CD4-positive, alpha-beta T cell treated with Interleukin-15 for 4 hours (primary cell): Measurements from ENCODE around the gene CDSN.

Experiments used
- DNase-seq: peaks from one replicate; pipeline ENCODE4 v3.0.0-alpha.2; 2020; ENCODE audit warnings: low spot score

The CDSN gene

DNA sequence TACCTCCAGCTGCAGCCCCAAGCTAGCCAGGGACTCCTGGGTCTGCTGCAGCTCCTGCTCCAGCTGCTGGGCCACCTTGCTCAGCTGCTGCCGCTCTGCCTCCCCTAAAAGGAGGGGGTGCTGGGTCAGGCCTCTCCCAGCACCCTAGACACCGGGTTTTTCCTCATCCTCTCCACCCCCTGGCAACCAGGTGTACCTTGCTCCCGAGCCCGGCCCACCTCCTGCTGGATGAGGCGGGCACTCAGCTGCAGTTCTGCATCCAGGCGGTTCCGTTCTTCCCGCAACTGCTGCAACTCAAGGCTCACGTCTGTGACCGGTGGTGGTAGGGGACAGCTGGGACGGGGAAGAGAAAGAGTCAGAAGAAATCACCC lies 24.7 kb upstream of the CDSN start:
- DNase-seq: no peak

DNA sequence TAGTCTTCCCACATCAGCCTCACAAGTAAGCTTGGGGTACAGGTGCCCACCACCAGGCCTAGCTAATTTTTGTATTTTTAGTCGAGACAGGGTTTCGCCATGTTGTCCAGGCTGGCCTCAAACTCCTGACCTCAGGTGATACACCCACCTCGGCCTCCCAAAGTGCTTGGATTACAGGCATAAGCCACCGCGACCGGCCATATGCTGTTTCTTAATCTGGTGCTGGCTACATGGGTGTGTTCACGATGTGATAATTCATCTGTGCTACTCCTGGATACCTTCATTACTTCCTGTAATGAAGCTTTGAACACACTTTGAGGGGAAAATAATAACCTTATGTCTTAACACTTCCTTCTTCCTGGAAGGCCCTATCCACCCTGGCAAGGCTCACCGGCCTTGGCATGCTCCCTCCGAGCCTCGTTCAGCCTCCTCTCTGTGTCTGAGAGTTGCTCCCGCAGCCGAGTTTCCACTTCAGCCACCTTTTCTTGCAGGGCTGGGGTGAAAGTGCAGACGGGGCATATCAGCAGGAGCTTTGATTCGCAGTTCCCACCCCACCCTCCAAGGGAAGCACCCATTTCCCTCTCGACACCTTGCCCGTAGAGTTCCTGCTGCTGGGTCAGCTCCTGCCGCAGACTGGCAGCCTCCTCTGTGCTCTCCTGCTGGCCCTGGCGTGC lies 24.2 kb upstream of the CDSN start:
- DNase-seq: no peak

DNA sequence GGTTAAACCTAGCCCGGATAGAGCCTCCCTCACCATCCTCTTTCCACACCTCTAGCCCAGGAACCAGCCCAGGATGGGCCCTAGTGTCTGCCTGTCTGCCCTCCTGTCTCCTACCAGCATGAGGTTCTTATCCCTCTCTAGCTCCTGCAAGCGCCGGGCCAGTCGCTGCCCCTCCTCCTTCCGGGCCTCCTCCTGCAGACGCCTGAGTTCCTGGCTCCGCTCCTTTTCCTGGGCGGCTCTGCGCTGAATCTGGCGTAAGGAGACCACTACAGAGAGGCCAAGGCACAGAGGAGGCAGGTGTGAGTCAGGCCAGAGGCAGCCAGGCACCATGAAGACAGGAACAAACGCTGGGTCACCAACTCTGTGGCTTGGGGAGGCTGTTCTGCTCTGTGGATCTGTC lies 22.9 kb upstream of the CDSN start:
- no peak for DNase-seq

DNA sequence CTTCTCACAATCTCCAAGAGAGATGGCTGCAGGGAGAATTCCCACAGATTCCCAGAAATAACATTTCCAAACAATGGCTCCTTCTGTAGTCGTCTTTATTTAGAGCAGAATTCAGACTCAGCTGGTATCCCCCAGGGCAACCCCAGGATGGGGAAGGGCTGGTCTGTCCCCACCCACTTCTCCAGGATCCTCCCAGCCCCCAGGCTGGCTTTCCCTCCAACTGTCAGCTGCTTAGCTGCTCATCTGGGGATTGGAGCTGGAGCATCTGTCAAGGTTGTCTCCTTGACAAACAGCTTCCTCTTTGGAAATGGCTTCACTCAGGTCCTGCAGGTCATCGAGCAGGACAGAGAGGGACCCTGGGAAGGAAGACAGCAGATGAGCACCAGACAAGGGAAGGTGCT lies 22.1 kb upstream of the CDSN start:
- no peak for DNase-seq

DNA sequence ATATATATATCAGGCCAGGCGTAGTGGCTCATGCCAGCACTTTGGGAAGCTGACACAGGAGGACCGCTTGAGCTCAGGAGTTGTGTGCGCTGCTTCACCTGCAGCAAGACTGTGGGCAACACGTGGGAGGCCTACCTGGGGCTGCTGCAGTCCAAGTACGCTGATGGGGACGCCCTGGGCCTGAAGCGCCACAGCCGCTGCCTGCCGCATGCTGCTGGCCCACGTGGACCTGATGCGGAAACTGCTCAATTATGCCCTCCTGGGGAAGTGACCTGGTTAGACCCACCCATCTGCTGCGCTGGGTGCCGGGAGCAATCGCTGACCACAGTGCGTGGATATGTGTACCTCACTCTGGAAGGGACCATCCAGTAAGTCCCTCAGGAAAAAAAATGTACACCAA lies 20.4 kb upstream of the CDSN start:
- DNase-seq: no peak

DNA sequence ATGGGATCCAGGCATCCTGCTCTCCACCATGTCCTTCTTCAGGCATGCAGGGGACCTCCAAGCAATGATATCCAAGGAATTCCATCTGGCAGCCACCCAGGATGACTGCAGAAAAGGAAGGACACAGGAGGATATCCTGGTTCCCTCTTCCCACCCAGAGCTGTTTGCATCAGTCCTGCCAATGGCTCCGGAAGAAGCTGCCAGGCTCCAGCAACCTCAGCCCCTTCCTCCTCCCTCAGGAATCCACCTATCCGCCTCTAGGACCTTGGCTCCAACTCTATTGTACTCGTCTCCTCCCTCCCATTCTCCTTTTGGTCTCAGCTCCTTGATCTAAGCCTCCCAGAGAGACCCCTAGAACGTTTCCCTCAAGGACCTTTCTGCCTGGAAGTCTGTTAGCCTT lies 19.4 kb upstream of the CDSN start:
- no peak for DNase-seq

DNA sequence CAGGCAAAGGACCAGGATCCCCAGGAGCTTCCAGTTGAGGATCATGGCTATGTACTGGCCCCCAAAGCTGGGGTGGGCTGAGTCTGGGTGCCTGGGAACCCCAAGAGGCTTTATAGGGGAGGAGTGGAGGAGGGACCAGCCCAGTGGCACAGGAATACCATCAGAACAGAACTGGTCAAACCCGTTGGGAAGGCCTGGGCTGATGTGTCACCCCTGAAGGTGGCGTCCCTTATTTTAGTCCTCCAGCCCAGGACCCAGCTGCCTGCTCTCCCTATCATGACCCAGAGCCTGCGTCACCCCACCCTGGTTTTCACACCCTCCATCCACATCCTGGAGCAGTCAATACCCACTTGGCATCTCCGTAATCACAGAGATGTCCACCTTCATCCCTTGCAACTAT lies 18.7 kb upstream of the CDSN start, which contains the start of gene PSORS1C2:
Gene PSORS1C2 (minus strand): TSS at position 85 of the 400 bp plus-strand sequence. CDS start 40 bp downstream, at position 45.
- DNase-seq: no peak

DNA sequence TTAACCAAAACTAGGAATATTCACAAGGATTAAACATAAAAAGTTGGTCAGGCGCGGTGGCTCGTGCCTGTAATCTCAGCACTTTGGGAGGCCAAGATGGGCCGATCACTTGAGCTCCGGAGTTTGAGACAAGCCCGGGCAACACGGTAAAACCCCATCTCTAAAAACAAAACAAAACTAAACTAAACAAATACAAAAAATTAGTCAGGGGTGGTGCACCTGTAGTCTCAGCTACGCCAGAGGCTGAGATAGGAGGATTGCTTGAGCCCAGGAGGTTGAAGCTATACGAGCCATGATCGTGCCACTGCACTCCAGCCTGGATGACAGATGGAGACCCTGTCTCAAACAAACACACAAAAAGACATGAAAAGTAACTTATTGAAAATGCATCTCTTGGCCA lies 15.5 kb upstream of the CDSN start:
- no peak for DNase-seq

DNA sequence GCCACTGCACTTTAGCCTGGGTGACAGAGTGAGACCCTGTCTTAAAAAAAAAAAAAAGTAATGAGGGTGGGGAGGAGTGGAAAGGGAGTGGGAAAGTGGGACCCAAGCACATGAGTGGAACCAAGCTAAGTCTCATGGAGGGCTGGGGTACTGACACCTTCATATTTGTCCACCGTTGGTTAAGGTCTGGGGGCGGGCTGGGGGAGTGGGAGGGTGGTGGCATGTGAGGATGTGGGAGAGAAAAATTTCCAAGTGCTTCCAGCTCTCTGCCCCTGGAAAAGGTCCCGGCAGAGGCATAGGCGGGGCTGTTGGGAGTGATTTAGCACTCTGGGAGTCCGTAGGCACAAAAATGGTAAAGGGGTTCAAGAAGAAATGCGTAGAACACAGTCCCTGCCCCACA lies 12.6 kb upstream of the CDSN start:
- DNase-seq: no peak

DNA sequence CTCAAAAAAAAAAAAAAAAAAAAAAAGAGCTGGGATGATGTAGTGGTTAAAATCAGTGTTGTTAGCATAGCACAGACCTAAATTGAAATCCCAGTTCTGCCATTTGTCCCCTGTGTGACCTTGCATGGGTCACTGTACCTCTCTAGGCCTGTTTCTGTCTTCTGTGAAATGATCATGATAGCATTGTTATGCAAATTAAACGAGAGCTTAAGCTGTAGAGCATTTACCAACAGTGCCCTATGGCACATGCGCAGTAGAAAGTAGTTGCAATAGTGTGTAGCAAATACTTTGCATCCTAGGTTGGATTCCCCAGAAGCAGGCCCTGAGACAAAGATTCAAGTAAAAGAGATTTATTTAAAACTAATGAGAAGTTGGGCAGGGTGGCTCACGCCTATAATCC lies 11.3 kb upstream of the CDSN start:
- no peak for DNase-seq

DNA sequence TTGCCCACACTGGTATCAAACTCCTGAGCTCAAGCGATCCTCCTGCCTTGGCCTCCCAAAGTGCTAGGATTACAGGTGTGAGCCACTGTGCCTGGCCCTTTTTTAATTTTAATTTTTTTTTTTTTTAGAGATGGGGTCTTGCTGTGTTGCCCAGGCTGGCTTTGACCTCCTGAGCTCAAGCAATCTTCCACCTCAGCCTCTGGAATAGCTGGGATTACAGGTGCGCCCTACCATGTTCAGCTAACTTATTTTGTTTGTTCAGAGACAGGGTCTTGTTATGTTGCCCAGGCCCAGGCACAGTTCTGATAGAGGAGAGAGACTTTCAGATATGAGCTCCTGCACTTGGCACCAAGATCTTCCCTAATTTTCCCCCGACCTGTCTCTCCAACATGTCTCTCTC lies 10.5 kb upstream of the CDSN start:
- no peak for DNase-seq

DNA sequence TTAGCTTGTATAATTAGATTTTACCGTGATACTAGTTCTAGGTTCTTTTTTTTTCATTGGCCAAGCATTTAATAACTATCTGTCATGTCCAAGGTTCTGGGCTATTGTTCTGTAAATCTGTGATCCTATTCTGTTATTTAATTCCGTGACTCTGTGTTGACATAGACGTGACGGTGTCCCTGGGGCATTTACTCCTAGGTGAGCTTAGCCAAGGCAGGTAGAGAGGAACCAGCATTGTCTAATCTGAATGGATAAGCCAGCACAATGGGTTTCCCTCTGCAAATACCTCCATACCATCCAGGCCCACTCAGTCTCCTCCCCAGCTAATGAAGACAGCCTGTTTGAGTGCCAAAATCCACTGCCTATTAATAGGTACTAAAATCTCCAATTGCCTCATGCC lies 8.9 kb upstream of the CDSN start:
- no peak for DNase-seq

DNA sequence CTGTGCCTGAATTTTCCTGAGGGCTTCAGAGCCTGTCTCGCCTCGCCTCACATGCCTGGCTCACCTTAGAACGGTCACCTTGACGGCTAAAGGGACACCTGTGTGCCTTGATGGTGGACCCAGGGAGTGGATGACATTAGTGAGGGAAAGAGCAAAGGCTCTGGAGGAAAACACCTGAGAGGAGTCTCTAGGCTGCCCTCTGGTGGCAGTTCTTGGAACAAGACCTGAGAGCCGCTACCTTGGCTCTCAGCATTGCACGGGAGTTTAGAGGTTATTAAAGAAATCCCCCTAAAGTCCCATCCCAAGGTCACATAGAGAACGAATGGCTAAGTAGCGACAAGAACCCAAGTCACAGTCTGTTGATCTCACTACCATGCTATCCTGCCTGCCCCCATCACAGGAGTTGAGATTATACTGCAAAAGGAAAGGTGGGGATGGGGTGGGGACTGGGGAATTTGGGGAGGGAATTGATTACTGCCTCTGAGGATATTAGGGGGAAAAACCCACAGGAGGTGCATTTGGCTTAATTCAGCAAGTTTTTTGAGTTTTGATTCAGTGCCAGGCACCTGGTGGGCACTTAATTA lies 7.9 kb upstream of the CDSN start:
- DNase-seq: peak; percentile 75

DNA sequence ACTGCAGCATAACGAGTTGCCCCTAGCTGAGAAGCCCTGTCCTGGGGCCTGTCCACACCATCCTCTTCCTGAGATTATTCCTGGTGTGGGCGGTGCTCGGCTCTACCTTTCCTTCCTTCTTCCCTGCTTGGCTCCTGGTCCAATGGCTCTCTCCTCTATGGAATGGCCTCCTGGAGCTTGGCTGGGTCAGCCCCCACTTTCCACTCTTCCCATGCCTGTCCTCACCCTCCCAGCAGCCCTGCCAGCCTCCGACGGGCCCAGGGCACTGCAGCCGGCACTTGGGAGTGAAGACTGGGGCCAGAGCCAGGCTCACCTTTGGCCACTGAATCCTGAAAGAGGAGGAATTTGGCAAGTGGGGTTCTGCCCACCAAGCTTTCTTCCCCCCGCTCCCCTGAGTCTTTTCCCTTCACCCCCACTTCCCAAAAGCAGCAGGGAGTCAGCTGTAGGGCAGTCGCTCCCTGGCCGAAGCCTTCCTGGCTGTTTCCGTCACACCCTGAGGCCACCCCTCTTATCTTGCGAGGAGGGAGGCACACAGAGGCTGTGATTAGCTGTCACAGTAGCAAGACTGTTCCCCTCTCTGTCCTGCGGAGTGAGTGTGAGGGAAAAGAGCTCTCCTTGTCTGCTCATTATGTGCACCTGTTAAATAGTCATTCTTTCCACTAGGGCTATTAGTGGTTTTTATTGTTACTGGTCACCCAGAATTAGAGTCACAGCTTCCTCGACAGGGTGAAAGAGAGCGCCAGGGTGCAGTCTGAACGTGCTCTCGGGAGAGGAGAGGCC lies 6.3 kb upstream of the CDSN start:
- no peak for DNase-seq

DNA sequence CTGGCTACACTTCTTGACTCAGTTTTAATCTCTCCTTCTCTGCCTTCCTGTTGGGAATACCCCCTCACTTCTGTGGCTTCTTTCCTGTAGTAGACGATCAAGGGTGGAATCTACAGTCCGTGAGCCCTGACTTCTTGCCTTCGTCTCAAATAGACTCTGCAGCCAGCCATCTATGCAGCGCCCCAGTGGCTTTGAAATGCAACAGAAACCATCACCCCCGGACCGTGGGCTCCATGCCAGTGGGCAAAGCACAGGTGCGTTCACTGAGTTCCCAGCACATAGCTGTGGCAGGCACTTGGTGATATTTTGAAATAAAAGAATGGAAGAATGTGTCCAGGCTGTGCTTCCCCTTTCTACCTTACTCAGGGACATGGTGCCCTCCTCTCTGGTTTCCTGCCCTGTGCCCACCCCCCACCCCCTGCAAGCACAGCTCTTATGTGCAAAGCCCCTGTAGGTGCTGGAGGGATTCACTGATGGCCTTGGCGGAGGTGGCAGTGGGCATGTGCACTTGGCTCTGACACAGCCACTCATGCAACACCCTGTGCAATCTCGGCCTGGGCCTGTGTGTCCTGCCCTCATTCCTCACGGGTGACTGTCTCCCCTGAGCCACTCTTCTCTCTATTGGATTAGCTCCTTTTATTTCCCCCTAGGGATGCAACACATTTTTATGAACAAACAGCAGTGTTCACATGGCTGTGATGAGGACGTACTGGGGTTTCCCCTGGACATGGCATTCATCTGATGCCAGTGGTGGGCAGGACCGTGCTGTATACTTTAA lies 5.5 kb upstream of the CDSN start:
- DNase-seq: no peak

DNA sequence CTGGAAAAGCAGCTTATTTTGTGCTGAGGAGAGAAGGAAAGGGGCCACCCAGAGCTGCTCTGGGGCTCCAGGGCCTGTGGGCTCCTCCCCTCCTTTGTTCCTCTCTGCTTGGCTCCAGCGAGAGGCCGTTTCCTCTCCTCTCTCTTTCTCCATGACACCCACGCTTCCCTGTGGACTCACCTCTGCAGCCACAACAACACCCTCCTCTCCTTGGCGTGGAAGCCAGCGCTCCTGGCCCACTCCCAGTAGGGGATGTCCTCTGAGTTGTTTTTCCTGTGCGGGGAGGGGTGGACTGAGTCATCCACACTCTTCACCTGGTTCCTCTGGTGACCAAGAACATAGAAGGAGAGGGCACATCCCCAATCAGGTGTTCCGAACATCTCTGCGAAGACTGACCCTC lies 4.9 kb upstream of the CDSN start:
- DNase-seq: no peak

DNA sequence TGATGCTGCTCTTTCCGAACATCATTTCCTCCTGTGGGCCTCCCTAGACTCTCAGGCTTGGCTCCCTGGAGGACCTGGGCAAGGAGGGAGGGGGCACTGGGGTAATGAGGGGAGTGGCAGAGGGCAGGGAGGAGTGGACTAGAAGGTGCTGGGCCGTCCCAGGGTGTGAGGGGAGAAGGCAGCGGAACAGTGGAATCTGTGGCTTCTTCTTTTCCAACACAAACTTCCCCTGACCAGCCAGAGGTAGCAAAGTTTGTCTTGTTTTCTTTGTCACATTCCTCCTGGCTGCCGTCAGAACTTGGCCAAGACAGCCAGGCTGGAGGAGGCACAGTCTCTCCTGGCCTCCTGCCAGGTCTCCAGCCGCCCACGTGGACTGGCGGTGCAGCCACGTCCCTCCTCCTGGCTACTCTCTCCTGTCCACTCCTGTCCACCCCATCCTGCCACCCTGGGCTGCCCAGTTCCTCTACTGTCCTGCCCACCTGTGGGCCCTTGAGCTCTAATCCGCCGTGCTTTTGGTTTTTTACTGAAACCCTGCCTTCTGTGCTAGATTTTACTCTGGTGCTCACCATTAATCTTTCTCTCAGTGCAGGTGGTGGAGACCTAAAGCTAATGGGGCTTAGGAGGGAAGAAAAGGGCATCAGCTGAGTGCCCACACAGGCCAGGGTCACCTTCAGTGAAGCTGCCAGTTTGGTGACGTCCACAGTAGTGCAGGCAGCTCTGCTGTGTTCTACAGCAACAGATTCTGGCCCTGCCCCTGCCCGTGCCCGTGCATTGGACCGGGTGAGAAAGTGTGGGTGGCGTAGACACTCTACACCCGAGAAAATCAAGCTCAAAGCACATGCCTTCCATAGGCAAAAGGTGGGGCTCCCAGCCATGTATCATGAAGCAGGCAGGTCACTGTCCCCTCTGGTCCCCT lies 2.8 kb upstream of the CDSN start:
- no peak for DNase-seq

DNA sequence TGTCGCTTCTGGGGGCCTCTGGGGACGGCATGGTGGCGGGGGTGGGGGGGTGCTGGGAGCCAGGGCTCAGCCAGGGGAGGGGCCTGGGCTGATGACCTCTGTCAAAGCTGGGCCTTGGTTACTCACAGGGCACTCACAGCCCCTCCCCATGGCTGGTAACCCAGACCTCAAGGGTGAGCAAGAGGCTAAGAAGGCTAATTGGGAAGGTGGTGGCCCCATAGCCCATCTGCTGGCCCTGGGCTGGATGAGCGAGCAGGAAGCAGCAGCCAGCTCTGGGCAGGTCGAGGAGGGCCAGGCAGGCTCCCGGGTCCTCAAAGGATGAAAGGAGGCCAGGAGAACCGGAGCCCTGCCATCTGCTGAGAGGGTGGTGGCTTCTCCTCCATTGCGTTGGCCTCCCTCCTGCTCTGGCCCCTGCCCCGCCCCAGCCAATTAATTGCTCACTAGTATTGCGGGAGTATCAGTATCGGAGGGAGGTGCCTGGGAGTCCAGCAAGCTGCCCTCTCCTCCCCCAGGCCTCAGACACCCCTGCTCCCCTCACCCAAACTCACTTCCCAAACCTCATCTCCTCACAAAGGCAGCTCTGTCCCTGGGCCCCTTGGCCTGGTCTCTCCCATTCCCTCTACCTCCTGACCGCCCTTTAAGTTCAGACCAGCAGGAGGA lies 1.0 kb upstream of the CDSN start:
- no peak for DNase-seq

DNA sequence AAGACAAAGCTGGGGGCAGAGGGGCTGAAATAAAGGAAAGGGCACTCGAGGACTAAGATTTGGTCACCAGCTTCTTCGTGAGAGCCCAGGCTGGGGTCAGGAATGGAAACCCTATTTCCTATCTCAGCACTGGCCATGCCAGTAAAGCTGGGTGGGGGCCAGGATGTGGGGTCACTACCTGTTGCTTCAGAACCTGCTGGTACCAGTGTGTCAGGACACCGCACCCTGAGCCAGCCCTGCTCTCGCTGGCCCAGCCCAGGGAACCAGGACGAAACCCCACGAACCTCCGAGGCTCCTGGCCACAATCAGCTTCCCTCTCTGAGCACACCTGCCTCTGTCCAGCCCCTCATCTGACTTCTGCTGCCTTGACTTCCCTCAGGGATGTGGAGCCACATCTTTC lies 2.1 kb downstream of the CDSN start:
- no peak for DNase-seq

DNA sequence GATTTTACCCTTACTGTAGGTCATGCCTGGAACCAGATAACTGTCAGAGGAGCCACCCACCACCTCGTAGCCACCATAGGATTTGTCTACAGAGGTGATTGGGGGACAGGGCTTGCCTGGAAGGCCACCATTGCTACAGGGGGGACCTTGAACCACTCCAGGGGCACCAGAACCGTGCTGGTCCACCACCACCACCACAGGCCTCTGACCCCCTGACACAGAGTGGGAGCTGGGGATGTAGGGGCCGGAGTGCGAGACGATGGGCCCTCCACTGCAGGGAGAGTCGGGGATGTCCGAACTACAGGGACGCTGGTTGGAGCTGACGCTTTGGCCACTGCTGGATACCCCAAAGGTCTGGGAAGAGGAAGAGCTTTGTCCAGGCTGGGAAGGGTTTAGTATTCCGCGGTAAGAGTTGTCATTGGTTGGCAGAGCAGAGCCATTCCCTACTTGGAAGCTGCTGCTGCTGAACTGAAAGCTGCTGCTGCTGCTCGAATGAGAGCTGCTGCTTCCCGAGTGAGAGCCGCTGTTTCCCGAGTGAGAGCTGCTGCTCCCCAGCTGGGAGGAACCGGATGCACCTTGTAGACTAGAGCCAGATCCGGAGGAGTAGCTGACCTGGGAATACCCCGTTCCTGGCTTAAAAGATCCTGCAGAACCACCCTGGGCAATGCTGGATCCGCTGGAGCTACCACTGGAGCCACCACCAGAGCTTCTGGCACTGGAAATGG lies 3.4 kb downstream of the CDSN start:
- no peak for DNase-seq
